Panc1 (cell line): ENCODE measurements around the gene SLC26A11.

Experiments used
- POLR2AphosphoS5 ChIP-seq: IDR thresholded peaks from 2 replicates; pipeline ENCODE4 v1.6.1; 2012; ENCODE audit warnings: mild to moderate bottlenecking, low read depth, low read length, moderate library complexity
- REST ChIP-seq, 2 experiments: IDR thresholded peaks; 2 replicates each; pipeline ENCODE4 v1.6.1; 2011 to 2012; ENCODE audit warnings: low read depth in 2 of 2, control low read depth in 1 of 2, low read length in 1 of 2, mild to moderate bottlenecking in 1 of 2, moderate library complexity in 1 of 2; ENCODE audit not compliant: insufficient read depth in 1 of 2
- SIN3A ChIP-seq: IDR thresholded peaks from 2 replicates; pipeline ENCODE4 v1.6.1; 2012; ENCODE audit warnings: low read depth, mild to moderate bottlenecking, low read length, moderate library complexity, borderline replicate concordance; ENCODE audit not compliant: insufficient read depth
- TCF7L2 ChIP-seq: IDR thresholded peaks from 2 replicates; pipeline ENCODE4 v1.6.1; 2011; ENCODE audit warnings: mild to moderate bottlenecking, low read depth, low read length, inconsistent platforms
- TF ChIP-seq, protein P1 (sequence below): fragments of 450-650 bp; IDR thresholded peaks from 2 replicates; pipeline ENCODE4 v1.5.1; 2017; ENCODE audit warnings: mild to moderate bottlenecking

- TF ChIP-seq, protein P1, sequence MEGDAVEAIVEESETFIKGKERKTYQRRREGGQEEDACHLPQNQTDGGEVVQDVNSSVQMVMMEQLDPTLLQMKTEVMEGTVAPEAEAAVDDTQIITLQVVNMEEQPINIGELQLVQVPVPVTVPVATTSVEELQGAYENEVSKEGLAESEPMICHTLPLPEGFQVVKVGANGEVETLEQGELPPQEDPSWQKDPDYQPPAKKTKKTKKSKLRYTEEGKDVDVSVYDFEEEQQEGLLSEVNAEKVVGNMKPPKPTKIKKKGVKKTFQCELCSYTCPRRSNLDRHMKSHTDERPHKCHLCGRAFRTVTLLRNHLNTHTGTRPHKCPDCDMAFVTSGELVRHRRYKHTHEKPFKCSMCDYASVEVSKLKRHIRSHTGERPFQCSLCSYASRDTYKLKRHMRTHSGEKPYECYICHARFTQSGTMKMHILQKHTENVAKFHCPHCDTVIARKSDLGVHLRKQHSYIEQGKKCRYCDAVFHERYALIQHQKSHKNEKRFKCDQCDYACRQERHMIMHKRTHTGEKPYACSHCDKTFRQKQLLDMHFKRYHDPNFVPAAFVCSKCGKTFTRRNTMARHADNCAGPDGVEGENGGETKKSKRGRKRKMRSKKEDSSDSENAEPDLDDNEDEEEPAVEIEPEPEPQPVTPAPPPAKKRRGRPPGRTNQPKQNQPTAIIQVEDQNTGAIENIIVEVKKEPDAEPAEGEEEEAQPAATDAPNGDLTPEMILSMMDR = no peak
- TF ChIP-seq SIN3A (no peak), POLR2AphosphoS5 (no peak), REST (IDR thresholded peaks at IDR 0.05; ENCODE audit: insufficient read depth in 1 of 2, low read depth in 2 of 2, low read length in 1 of 2) (no peak), TCF7L2 (no peak)
Observed at GRCh38 chr17:80272366-80272765, 52.1 kb downstream of the SLC26A11 start.
